Activated CD4-positive, alpha-beta T cell treated with anti-CD3 and anti-CD28 coated beads, Interleukin-2, amount 50 U/mL, for 24 hours (primary cell): Measurements from ENCODE around the gene GPR78.
A peak's percentile ranks its signal among the peaks of the same experiment; 100 is the strongest.

Experiments used
- DNase-seq, 2 donors: peaks; one replicate each; pipeline ENCODE4 v3.0.0-alpha.2; 2020; ENCODE audit warnings: low read depth in 1 of 2, low spot score in 1 of 2

The GPR78 gene, protein sequence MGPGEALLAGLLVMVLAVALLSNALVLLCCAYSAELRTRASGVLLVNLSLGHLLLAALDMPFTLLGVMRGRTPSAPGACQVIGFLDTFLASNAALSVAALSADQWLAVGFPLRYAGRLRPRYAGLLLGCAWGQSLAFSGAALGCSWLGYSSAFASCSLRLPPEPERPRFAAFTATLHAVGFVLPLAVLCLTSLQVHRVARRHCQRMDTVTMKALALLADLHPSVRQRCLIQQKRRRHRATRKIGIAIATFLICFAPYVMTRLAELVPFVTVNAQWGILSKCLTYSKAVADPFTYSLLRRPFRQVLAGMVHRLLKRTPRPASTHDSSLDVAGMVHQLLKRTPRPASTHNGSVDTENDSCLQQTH

DNA sequence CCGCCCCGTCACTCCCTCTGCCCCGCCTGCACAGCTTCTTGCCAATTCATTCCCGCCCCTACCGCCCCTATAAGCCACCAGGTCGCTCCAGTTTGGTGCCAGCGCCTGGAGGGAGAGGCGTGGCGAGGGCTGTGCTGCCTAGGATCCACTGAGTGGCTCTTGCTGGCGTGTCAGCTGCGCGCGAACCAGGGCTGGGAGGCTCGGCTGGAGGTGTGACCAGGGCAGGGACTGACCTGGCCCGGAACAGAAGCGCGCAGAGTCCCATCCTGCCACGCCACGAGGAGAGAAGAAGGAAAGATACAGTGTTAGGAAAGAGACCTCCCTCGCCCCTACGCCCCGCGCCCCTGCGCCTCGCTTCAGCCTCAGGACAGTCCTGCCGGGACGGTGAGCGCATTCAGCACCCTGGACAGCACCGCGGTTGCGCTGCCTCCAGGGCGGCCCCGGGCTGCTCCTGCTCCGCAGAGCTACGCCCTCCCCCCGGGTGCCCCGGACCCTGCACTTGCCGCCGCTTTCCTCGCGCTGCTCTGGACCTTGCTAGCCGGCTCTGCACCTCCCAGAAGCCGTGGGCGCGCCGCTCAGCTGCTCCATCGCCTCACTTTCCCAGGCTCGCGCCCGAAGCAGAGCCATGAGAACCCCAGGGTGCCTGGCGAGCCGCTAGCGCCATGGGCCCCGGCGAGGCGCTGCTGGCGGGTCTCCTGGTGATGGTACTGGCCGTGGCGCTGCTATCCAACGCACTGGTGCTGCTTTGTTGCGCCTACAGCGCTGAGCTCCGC, at the start of gene GPR78:
GPR78 (plus strand) TSS at position 72 of the 773 bp plus-strand sequence; CDS start at position 663, 591 bp downstream.
- DNase-seq = no peak

DNA sequence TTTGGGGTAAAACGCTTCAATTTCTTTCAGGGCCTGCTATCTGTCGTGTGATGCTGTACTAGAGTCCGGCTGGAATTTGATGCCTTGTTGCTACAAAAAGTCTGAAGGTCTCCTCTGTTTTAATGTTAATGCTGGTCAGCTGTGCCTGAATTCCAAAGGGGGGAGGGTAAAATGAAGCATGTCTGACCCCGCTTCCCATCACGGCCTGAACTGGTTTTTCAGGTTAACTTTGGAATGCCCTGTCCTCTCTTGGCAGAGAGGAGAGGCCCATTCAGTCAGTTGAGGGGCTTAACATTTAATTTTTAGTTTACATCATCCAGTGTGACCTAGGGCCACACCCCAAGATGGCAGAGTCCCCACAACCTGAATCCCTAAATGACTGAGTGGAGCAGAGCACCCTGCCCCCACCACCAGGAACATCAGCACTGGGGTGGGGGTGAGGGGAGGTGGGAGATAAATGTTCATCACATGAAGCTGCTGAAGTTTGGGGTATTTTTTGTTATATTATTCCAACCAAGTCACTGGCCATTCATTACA, 47.9 kb upstream of the GPR78 start:
- no peak for DNase-seq

DNA sequence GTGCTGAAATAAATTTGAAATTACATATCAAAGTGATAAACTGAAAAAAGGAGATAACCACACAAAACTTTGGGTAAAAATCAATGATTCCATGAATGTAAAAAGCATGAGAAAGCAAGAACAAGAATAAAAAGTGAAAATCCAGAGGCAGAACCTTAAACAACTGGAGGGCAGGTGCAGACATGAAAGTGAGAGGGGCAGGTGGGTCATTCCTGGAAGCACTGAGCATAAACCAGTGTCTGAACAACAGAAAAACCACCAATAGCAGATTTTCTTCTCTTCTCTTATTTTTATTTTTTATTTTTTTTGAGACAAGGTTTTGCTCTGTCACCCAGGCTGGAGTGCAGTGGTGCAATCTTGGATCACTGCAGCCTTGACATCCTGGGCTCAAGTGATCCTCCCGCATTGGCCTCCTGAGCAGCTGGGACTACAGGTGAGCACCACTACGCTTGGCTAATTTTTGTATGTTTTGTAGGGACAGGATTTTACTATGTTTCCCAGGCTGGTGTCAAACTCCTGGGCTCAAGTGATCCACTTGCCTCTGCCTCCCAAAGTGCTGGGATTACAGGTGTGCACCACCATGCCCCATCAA, 46.8 kb upstream of the GPR78 start:
- DNase-seq = no peak

DNA sequence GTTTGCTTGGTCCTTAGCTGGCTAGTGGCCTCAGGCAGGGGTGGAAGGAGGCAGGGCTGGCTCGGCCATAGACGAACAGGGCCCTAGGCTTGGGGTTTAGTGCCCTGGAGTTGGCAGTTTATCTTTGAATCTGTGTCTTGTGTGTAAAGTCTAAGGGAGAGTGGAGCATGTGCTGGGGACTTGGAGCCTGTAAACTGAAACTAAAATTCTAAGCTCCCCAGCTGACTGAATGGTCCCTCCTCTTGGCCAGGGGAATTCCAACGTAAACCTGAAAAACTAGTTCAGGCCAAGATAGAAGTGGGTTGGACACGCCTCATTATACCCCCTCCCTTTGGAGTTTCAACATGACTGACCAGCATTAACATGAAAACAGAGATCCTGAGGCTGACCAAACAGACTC, 46.1 kb upstream of the GPR78 start:
- DNase-seq = no peak

DNA sequence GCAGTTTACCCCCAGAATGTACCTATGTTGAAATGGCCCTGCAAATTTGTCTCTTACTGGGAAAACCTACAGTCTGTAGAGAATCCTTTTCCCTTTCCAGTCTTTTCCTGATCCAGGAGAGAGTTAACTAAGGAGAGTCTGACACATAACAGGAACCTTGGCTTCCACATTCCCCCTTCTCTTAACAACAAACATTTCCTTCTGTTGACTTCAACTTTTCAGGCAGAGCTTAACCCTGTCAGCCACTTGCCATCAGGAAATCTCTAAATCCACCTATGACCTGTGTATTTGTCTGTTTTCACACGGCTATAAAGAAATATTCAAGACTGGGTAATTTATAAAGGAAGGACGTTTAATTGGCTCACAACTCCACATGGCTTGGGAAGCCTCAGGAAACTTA, 45.6 kb upstream of the GPR78 start:
- DNase-seq = no peak

DNA sequence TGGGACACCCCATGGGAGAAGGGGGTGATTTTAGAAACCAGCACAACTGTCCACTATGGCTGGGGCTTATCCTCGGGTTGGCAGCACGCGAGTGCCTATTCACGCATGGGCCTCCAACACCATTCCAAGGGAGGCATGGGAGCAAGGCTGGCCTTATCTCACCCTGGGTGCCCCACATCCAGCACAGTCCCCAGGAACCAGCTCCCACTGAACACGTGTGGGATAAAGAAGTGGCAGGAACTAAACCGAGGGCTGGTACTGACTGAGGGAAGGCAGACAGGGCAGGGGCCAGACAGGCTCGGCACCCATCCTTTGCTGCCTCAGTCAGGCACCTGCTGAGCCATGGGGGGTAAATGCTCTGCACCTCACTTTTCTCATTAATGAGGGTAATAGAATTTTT, 43.7 kb upstream of the GPR78 start:
- no peak for DNase-seq

DNA sequence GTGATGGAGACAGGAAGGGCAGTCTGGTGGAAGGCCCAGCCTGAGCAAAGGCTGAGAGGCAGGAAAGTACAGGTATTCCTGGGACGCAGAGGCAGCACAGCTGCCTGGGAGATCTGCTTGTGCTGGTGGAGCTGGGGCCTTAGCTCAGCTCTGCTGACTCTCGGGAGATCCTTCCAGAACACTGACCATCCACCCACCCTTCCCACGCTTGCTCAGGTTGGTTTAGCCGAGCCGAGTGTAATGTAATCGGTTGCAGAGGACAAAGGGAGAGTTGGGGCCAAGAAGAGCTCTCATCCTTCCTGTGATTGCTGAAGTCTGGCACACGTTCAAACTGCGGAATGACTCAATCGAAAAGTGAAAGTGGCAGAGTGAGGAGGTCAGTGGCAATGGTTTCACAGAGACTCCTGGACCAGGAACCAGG, 43.1 kb upstream of the GPR78 start:
- DNase-seq = no peak

DNA sequence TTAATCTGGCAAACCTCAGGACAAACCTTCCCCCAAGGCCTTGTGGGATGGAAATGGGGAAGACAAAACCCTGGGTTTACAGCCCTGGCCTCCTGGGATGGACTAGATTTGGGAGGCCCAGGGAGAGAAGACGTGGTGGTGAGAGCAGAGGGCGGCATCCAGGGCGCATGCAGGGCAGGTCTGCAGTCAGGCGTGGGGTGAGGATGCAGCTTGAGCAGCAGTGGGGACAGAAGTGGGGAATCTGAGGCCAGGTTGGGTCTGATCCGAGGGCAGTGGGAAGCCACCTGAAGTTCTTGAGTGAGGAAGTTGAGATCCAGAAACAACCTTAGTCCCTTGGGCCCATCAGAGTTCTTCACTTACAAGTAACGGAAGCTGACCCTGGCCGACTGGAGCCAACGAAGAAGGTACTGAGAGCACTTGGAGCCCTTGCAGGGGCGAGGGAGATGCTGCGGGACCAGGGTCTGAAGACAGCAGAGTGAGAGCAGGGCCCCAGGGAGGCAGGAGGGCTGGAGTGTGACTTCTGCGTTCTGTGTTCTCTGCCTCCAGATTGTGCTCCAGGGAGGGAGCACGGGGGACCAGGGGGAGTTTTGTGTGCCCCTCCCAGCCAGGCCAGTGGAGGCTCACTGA, 42.0 kb upstream of the GPR78 start:
- DNase-seq = no peak

DNA sequence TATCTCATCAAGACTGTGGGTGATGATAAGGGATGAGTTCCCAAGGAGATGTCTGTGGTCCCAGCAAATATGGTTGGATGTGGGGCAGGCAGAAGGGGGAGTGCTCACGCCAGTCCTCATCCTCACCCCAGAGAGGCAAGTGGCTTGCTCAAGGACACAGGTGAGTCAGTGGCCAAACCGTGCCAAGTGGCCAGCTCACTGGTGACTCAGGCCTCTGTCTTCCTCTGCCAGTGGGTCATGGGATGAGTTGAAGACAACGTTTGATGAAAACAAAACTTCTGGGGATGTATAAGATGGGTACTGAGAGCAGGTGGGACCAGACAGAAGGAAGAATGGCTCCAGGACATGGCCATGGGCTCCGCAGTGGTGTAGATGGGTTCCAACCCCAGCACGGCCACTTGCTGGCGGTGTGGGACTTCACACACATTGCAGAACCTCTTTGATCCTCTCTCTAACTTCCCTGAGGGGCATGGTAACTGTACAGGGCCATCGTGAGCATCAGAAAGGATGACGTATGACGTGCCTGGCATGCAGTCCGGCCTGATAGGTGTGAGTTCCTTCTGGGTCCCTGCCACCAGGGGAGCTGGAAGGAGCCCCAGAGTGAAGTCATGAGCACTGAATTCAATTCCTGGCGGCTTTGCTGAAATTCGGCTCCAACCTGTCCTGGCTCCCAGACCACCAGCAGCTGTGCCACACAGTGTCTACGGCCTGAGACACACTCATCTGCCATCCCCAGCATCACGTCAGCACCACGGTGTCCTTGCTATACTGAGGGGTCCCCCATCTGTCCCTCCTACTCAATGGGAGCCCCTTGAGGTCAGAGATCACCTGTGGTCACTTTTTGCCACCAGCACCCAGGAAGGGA, 41.3 kb upstream of the GPR78 start:
- DNase-seq = no peak

DNA sequence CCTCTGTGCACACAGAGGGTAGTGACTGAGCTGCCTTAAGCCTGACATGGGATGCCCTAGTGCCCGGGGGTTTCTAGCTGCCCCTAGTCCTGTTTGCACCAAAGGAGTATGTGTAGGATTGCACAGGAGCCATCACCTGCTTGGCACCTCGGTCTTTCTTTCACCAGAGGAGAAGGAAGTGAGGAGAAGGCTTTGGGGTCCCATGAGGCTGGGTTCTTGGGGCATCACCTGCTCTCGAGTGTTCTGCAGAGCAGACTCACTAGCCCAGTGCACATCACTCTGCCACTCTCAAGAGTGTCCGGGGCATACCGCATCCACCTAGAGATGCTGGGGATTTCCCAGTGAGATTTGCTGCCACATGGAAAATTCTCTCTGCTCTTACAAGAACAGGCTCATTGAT, 40.5 kb upstream of the GPR78 start:
- no peak for DNase-seq

DNA sequence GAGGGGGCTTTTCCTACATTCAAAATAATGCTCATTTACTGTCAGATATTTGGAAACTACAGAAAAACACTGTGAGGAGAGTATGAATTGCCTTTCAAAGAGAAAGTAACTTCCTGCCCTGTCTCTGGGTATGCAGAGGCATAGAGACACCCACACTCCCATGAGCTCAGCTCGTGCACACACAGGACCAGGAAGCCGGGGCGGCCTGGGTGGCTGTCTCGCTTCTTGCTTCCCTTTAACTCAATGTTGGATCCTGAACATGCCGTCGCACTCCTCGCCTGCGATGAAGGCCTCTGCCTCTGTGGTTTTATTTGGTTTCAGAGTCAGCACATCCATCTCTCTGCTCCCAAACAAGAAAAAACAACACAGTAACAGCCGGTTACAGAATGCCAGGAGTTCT, 40.1 kb upstream of the GPR78 start:
- peak in 1 of 2 donors; percentile 4 for DNase-seq

DNA sequence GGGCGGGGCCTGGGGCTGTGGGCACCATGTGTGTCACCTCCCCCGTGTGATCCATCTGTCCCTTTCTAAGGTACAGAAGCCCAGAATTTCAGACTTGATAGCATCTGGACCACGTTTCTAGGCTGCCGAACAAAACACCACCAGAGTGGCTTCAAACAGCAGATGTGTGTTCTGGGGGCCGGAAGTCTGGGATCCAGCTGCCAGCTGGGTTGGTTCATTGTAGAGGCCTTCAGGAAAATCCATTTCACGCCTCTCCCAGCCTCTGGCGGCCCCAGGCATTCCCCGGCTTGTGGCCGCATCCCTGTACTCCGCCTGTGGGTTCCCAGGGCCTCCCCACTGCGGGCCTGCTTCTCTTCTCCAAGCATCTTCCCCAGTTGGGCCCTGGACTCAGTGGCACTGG, 39.6 kb upstream of the GPR78 start:
- DNase-seq = no peak

DNA sequence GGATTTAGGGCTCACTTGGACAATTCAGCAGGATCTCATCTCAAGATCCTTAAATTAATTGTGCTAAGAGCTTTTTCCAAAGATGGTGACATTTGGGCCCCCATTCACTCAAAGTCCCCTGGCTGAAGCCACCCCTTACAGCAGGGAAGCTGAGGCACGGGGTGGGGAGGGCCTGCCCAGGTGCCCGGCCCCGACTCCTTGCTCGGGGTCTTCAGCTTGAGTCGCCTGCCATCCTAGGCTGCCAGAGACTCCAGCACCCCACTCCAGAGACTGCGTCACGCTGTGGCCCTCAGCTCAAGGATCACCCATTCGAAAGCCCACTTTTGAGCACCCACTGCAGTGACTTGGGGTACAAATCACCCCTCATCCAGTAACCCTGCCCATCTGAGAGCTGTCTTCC, 39.2 kb upstream of the GPR78 start:
- no peak for DNase-seq

DNA sequence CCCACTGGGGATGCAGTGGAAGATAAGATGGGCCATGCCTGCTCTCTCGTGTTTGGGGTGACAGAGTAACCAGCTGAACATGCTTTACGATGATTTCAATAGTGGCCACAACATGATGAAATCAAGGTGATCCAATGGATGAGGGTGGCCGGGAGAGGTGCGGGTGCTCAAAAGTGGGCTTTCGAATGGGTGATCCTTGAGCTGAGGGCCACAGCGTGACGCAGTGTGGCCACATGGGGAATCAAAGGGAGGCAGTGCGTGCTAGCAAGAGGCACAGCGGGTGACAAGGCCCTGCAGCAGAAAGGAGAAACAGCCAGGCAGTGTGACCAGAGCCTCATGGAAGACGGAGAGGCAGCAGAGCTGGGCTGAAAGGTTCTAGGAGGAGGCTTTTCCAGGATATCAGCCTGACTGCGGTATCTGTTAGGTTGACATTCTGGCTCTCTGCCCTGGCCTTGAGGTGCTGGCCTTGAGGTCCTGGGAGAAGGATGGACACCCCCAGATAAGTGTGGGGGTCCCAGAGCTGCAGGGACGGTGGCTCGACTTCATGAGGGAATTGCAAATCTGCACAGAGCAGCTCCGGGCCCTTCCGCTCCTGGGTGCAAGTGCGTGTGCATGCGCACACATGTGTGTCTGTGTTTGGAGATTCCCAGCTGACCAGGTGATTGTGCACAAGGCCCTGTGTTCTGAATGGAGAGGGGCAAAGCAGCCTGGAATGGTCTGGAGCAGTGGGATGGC, 38.0 kb upstream of the GPR78 start:
- DNase-seq = no peak

DNA sequence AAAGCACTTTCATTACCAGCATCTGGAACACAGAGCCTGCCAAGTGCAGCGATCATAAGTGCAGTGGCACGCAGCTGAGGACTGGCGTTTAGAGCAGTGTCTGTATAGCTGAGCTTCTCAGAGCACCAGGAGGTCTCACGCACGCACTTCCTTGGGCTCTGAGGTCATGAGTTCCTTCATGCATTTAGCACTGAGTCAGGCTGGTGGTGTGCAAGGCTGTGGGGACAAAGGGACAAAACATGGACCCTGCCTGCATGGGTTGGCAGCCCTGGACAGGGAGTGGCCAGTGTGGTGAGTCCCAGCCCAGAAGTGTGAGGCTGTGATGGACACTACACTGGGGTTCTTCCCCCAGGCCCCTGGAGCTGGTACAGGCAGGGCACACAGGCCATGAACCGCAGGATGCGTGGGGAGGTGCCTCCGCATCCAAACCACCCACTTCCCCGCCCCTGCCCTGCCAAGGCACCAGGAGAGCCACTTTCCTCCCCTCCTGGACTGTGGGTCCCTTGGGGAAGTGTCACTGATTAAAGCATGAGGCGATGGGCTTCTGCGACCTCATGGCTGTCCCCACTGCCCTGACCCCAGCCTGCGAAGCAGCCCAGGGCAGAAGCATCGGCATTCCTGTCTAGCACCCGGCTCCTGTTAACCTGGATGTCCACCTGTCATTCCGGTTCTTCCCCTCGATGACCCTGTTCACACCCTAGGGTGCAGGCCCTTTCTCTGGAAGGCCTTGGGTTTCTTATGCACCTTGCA, 37.2 kb upstream of the GPR78 start:
- DNase-seq = no peak

DNA sequence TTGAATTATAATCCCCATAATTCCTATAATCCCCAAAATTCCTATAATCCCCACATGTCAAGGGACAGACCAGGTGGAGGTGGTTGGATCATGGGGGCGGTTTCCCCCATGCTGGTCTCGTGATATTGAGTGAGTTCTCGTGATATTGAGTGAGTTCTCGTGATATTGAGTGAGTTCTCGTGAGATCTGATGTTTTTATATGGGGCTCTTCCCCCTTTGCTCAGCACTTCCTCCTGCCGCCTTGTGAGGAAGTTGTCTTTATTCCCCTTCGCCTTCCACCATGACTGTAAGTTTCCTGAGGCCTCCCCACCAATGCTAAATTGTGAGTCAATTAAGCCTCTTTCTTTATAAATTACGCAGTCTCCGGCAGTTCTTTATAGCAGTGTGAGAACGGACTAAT, 36.6 kb upstream of the GPR78 start:
- DNase-seq = no peak

DNA sequence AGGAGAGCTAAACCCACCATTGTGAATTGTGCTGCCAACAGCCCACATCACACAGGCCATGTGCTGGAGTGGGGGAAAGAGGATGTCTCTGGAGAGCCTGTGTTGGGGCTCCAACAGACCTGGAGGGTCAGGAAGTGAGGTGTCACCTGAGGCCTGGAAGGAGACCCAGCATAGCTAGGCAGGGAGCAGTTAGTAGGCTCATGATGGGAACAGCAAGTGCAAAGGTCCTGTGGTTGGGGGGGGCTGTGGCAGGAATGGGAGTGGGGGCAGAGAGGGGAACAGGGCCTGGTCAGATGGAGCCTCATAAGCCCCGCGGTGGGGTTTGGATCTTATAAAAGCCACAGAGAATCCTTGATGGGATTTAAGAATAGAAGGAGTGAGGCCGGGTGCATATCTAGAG, 35.9 kb upstream of the GPR78 start:
- no peak for DNase-seq

DNA sequence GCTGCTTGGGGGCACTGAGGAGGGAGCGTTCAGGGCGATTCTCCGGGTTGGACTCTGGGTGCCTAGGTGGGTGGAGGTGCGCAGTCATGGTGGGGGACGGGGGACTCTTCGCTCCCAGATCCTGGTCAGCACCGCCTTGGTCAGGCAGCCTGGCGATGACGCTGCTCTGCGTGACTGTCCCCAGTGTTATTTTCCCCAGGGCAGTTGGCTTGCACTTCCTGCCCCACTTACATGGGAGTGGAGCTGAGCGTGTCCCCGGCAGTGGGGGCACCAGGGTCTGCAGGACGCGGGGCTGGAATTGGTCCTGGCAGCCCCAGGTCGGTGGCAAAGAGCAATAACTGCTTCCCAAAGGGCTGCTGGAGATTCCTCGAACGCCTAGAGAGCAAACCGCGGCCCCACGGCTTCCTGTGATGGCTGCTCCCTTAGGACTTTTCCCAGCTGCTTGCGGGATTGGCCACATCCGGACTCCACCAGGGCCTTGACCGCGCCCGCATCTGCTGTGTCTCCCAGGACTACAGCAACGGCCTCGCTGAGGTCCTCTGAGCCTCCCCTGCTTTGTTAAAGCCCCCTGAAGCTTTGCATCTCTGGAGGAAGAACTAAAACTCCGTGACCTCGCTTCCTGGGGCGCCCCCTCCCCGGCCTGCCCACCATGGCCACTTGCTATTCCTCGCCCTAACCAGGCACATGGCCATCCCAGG, 35.3 kb upstream of the GPR78 start:
- no peak for DNase-seq

DNA sequence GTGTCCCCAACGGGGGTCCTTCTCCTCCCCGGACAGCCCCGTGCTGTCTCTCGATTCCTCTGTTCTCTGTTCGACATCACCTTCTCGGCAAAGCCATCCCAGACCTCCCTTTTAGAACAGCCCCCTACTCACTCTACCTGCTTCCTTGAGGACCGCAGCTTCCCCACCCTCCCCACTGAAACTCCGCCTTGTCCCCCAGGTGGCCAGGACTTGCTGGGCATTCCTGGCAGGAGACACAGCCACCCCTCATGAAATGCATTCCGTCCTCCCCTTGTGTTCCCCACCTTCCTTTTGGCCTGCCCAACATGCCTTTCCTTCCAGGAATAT, 34.8 kb upstream of the GPR78 start:
- DNase-seq = no peak
